SU-DHL-6 (cell line): ENCODE data around the gene PSEN1.

Source experiments
- H2AFZ ChIP-seq: fragments of 200-600 bp; sonication (generic); 2 replicates; pipeline ENCODE4 v1.6.1; 2014; ENCODE audit warnings: low read depth, mild to moderate bottlenecking, moderate library complexity, mixed read lengths, antibody characterized with exemption, low read length; ENCODE audit not compliant: severe bottlenecking
- H3F3A ChIP-seq: fragments of 200-600 bp; shearing (Covaris generic); 2 replicates; pipeline ENCODE4 v1.6.0; 2016; ENCODE audit warnings: antibody characterized with exemption, mild to moderate bottlenecking; ENCODE audit not compliant: insufficient read depth
- H3K27ac ChIP-seq: fragments of 200-600 bp; sonication (generic); 2 replicates; pipeline ENCODE4 v1.5.1; 2016; ENCODE audit warnings: low read depth, mild to moderate bottlenecking, low read length, moderate library complexity, mixed read lengths
- H3K27me3 ChIP-seq: fragments of 200-600 bp; sonication (generic), shearing (Covaris generic); 2 replicates; pipeline ENCODE4 v1.6.0; 2014; ENCODE audit warnings: mild to moderate bottlenecking, low read length
- H3K36me3 ChIP-seq: fragments of 200-600 bp; sonication (generic); 2 replicates; pipeline ENCODE4 v1.6.1; 2014; ENCODE audit warnings: mild to moderate bottlenecking, low read length, mixed read lengths
- H3K4me2 ChIP-seq: fragments of 300-600, 200-600 bp; shearing (Covaris generic), sonication (generic); 2 replicates; pipeline ENCODE4 v1.6.0; 2014; ENCODE audit warnings: low read length, low read depth, mild to moderate bottlenecking; ENCODE audit not compliant: poor library complexity, severe bottlenecking
- H3K4me3 ChIP-seq: fragments of 200-600 bp; sonication (generic); 2 replicates; pipeline ENCODE4 v1.5.1; 2014; ENCODE audit warnings: antibody characterized with exemption, low read length, mild to moderate bottlenecking, mixed read lengths; ENCODE audit not compliant: insufficient read depth, poor library complexity, severe bottlenecking
- H3K79me2 ChIP-seq: fragments of 200-600 bp; sonication (generic); 2 replicates; pipeline ENCODE4 v1.6.1; 2014; ENCODE audit warnings: mild to moderate bottlenecking, low read length, moderate library complexity; ENCODE audit not compliant: insufficient read depth
- H3K9ac ChIP-seq: fragments of 200-600 bp; sonication (generic); 2 replicates; pipeline ENCODE4 v1.7.0; 2014; ENCODE audit warnings: mild to moderate bottlenecking, low read length
- H3K9me2 ChIP-seq: fragments of 200-600 bp; sonication (generic); replicated peaks from 2 replicates; pipeline ENCODE4 v1.6.1; 2014; ENCODE audit warnings: low read length; ENCODE audit not compliant: insufficient read depth
- H3K9me3 ChIP-seq: fragments of 200-600 bp; sonication (generic); 2 replicates; pipeline ENCODE4 v1.6.1; 2014; ENCODE audit warnings: low read length, mixed read lengths; ENCODE audit not compliant: insufficient read depth
- H4K20me1 ChIP-seq: fragments of 200-600 bp; sonication (generic); 2 replicates; pipeline ENCODE4 v1.6.1; 2014; ENCODE audit warnings: low read depth, mild to moderate bottlenecking, antibody characterized with exemption, low read length, moderate library complexity, mixed read lengths
- EZH2phosphoT487 ChIP-seq: fragments of 200-600 bp; sonication (generic), shearing (Covaris generic); conservative IDR thresholded peaks from 2 replicates; pipeline ENCODE4 v1.6.1; 2018; ENCODE audit warnings: mild to moderate bottlenecking, antibody characterized with exemption, low read length, moderate library complexity, mixed read lengths
- TF ChIP-seq, protein P1 (sequence below): fragments of 200-600 bp; sonication (generic); IDR thresholded peaks from one replicate; pipeline ENCODE4 v1.5.1; 2017; ENCODE audit warnings: antibody characterized with exemption, mild to moderate bottlenecking, low read length, moderate library complexity; ENCODE audit not compliant: insufficient read depth, poor library complexity, severe bottlenecking

The PSEN1 gene

GRCh38 chr14:73243748-73244147, 107.4 kb downstream of the PSEN1 start:
- Histone ChIP-seq H3K4me2 (no peak overlapping the region), H3K27me3 (no peaks in the 10 kb centered on the region), H3K9ac (no peak overlapping the region), H4K20me1 (no peaks in the 10 kb centered on the region), H3K36me3 (no peaks in the 10 kb centered on the region), H2AFZ (no peak overlapping the region), H3K27ac (no peak overlapping the region), H3F3A (peaks cover 11% of the 10 kb centered on the region), H3K9me2 (no peaks in the 10 kb centered on the region), H3K4me3 (no peak overlapping the region), H3K79me2 (no peaks in the 10 kb centered on the region), H3K9me3 (no peaks in the 10 kb centered on the region)
- TF ChIP-seq, protein P1, sequence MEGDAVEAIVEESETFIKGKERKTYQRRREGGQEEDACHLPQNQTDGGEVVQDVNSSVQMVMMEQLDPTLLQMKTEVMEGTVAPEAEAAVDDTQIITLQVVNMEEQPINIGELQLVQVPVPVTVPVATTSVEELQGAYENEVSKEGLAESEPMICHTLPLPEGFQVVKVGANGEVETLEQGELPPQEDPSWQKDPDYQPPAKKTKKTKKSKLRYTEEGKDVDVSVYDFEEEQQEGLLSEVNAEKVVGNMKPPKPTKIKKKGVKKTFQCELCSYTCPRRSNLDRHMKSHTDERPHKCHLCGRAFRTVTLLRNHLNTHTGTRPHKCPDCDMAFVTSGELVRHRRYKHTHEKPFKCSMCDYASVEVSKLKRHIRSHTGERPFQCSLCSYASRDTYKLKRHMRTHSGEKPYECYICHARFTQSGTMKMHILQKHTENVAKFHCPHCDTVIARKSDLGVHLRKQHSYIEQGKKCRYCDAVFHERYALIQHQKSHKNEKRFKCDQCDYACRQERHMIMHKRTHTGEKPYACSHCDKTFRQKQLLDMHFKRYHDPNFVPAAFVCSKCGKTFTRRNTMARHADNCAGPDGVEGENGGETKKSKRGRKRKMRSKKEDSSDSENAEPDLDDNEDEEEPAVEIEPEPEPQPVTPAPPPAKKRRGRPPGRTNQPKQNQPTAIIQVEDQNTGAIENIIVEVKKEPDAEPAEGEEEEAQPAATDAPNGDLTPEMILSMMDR: no peak

DNA sequence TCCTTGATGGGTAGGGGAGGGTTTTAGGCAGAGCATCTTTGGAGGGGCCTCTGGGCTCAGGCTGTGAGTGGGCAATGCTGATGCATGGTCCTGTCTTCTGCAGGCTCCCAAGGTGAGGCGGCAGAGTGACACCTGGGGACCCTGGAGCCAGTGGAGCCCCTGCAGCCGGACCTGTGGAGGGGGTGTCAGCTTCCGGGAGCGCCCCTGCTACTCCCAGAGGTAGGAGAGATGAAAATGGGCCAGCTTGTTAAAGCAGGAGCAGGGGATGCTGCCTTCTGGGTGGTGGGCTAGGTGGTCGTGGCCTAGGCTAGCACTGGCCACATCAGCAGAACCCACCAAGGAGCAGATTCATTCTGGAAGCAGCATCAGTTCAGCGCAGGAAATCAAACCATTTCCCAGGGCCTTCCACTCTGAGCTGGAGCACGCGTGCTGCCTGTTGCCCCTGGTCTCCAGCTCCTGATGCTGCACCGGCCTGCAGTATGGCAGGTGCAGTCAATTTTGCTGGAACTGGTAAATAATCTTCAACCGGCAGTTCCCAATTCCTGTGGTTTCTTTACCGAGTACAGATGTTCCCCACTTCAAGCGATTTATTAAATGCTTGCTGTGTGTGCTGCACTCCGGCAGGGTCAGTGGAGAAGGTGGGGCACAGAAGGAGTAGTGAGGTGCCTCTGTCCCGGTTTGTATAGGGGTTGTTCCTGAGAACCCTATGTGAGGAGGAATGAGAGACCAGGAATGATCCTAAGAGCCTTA, 108.4 kb downstream of the PSEN1 start:
- H3K4me3 ChIP-seq: no peak overlapping the region
- H3K9me3 ChIP-seq: no peaks in the 10 kb centered on the region
- no peak overlapping the region for H2AFZ ChIP-seq
- no peak overlapping the region for H3K9ac ChIP-seq
- H3K4me2 ChIP-seq: no peak overlapping the region
- no peaks in the 10 kb centered on the region for H3K9me2 ChIP-seq
- no peak overlapping the region for H3K27ac ChIP-seq
- TF ChIP-seq, protein P1: no peak
- no peak for TF ChIP-seq EZH2phosphoT487
- H3F3A ChIP-seq: peaks cover 11% of the 10 kb centered on the region
- no peaks in the 10 kb centered on the region for H3K79me2 ChIP-seq
- H3K27me3 ChIP-seq: no peaks in the 10 kb centered on the region
- H4K20me1 ChIP-seq: no peaks in the 10 kb centered on the region
- no peaks in the 10 kb centered on the region for H3K36me3 ChIP-seq

DNA sequence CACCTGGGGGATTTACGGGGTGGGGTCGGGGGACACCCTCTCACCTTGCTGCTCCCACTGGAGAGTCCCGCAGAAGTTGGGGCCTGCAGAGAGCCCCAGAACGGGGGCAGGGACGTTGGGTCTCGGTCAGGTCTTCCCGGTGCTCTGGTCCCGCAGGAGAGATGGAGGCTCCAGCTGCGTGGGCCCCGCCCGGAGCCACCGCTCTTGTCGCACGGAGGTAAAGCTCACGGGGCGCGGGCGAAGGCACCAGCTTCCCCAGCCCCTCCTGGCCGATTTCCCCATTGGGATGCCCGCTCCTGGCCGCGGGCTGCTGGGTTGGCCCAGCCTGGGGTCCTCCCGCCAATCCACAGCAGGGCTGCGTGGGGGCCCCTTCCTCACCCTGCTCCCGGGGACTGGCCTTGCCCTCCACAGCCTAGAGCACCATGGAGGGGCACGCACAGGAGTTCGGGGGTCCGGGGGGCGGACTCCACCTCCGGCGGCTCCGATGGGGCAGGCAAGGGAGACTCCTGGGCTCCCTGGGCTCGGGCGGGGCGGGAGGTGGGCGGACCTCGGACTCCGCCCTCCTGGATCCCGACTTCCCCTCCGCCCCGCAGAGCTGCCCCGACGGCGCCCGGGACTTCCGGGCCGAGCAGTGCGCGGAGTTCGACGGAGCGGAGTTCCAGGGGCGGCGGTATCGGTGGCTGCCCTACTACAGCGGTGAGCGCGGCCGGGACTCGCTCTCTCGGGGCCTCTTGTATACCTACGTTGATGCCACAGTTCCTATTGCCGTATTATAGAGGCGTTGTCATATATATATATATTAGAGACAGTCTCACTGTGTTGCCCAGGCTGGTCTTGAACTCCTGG, 109.4 kb downstream of the PSEN1 start:
- Histone ChIP-seq H3K4me2 (peak overlapping the region; percentile 54), H3K36me3 (no peaks in the 10 kb centered on the region), H3K9me3 (no peaks in the 10 kb centered on the region), H3K27ac (no peak overlapping the region), H3K9me2 (no peaks in the 10 kb centered on the region), H3K79me2 (no peaks in the 10 kb centered on the region), H3F3A (peaks cover 11% of the 10 kb centered on the region), H3K9ac (peak overlapping the region; percentile 49), H4K20me1 (no peaks in the 10 kb centered on the region), H2AFZ (peak overlapping the region; percentile 94), H3K27me3 (no peaks in the 10 kb centered on the region), H3K4me3 (peak overlapping the region; percentile 47)
- TF ChIP-seq EZH2phosphoT487: no peak
- TF ChIP-seq, protein P1: no peak
